DND-41 (cell line): ENCODE measurements around the gene PIK3AP1.

Experiments
- ATAC-seq: fragments of 200-7000 bp; cut with Tn5 transposase; 3 replicates; pipeline ENCODE4 v1.9.1; 2021; ENCODE audit warnings: low read depth; ENCODE audit not compliant: insufficient read depth
- DNase-seq: peaks from one replicate; pipeline ENCODE4 v3.0.0-alpha.2; 2020
- H2AFZ ChIP-seq: 2 replicates; pipeline ENCODE4 v1.6.0; 2012; ENCODE audit warnings: low read depth, low read length
- H3K27ac ChIP-seq: 2 replicates; pipeline ENCODE4 v1.5.1; 2012; ENCODE audit warnings: low read length, inconsistent platforms
- H3K27me3 ChIP-seq: fragments of 200-600 bp; sonication (generic); 2 replicates; pipeline ENCODE4 v1.6.0; 2012; ENCODE audit warnings: low read length, mild to moderate bottlenecking, inconsistent platforms; ENCODE audit not compliant: insufficient read depth, poor library complexity
- H3K36me3 ChIP-seq: 2 replicates; pipeline ENCODE4 v1.5.1; 2012; ENCODE audit warnings: low read length, inconsistent platforms; ENCODE audit not compliant: insufficient read depth
- H3K4me1 ChIP-seq: 2 replicates; pipeline ENCODE4 v1.5.1; 2012; ENCODE audit warnings: mild to moderate bottlenecking, low read length; ENCODE audit not compliant: insufficient read depth
- H3K4me2 ChIP-seq: 2 replicates; pipeline ENCODE4 v1.6.0; 2012; ENCODE audit warnings: mild to moderate bottlenecking, moderate library complexity, low read length, inconsistent platforms; ENCODE audit not compliant: insufficient read depth
- H3K4me3 ChIP-seq, 2 experiments: fragments of 200-600 bp in 1 of 2; shearing (Covaris generic) in 1 of 2; 2 replicates each; pipeline ENCODE4 v1.5.1; 2012 to 2016; ENCODE audit warnings: inconsistent platforms in 2 of 2, low read length in 2 of 2, mild to moderate bottlenecking in 2 of 2, low read depth in 1 of 2, moderate library complexity in 1 of 2
- H3K79me2 ChIP-seq: 2 replicates; pipeline ENCODE4 v1.6.0; 2012; ENCODE audit warnings: low read length, inconsistent platforms; ENCODE audit not compliant: insufficient read depth
- H3K9ac ChIP-seq: 2 replicates; pipeline ENCODE4 v1.6.0; 2012; ENCODE audit warnings: low read depth, mild to moderate bottlenecking, inconsistent platforms, low read length, moderate library complexity
- H3K9me3 ChIP-seq: 2 replicates; pipeline ENCODE4 v1.5.1; 2012; ENCODE audit warnings: low read length, moderate library complexity, mild to moderate bottlenecking, inconsistent platforms; ENCODE audit not compliant: insufficient read depth, severe bottlenecking
- H4K20me1 ChIP-seq: 2 replicates; pipeline ENCODE4 v1.6.0; 2012; ENCODE audit warnings: low read length; ENCODE audit not compliant: insufficient read depth
- EZH2 ChIP-seq: IDR thresholded peaks from 3 replicates; pipeline ENCODE4 v1.6.1; 2012; ENCODE audit warnings: borderline replicate concordance, low read depth, mild to moderate bottlenecking, moderate library complexity, low read length, inconsistent platforms; ENCODE audit not compliant: severe bottlenecking
- TF ChIP-seq, protein P1 (sequence below): IDR thresholded peaks from 2 replicates; pipeline ENCODE4 v1.5.1; 2012; ENCODE audit warnings: borderline replicate concordance, low read length, moderate library complexity, mild to moderate bottlenecking; ENCODE audit not compliant: poor library complexity, severe bottlenecking; ENCODE audit errors: extremely low read depth

The PIK3AP1 gene

DNA sequence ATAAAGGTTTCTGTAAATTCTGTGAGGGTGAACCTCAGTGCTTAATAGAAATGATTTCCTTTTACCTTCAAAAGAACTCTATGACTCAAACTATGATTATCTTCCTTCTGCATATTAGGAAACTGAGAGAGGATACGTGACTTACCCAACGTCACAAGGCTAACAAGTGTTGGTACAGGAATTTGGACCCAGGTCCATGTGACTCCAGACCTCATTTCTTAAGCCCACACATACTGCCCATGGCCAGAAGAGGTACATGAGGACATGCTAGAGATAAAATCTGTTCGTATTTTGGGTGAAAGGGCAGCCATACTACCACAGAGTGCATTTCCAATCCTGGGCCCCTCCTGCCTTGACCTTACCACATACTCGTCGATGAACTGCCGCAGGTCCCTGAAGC, 72.0 kb downstream of the PIK3AP1 start:
- ATAC-seq, result no peak
- H3K4me1 ChIP-seq, result peaks cover 9% of the 10 kb centered on the region; the same call in 1 of the 2 replicates
- H3K9ac ChIP-seq, result no peak overlapping the region
- H2AFZ ChIP-seq, result no peak overlapping the region
- no peak overlapping the region for H3K4me3 ChIP-seq
- H3K4me2 ChIP-seq, result no peak overlapping the region
- no peak overlapping the region for H3K27ac ChIP-seq
- no peaks in the 10 kb centered on the region for H3K36me3 ChIP-seq
- H3K9me3 ChIP-seq, result no peaks in the 10 kb centered on the region
- no peak for DNase-seq
- TF ChIP-seq, protein P1, sequence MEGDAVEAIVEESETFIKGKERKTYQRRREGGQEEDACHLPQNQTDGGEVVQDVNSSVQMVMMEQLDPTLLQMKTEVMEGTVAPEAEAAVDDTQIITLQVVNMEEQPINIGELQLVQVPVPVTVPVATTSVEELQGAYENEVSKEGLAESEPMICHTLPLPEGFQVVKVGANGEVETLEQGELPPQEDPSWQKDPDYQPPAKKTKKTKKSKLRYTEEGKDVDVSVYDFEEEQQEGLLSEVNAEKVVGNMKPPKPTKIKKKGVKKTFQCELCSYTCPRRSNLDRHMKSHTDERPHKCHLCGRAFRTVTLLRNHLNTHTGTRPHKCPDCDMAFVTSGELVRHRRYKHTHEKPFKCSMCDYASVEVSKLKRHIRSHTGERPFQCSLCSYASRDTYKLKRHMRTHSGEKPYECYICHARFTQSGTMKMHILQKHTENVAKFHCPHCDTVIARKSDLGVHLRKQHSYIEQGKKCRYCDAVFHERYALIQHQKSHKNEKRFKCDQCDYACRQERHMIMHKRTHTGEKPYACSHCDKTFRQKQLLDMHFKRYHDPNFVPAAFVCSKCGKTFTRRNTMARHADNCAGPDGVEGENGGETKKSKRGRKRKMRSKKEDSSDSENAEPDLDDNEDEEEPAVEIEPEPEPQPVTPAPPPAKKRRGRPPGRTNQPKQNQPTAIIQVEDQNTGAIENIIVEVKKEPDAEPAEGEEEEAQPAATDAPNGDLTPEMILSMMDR, result no peak
- TF ChIP-seq EZH2, result no peak
- H4K20me1 ChIP-seq, result no peaks in the 10 kb centered on the region; the same call in 1 of the 2 replicates
- H3K79me2 ChIP-seq, result no peaks in the 10 kb centered on the region
- peaks cover 7% of the 10 kb centered on the region for H3K27me3 ChIP-seq

- TF ChIP-seq, protein P1, result no peak
- TF ChIP-seq EZH2, result no peak
- Histone ChIP-seq H2AFZ (no peak overlapping the region), H3K27me3 (peaks cover 7% of the 10 kb centered on the region), H3K4me2 (no peak overlapping the region), H3K9ac (no peak overlapping the region), H3K9me3 (no peaks in the 10 kb centered on the region), H3K79me2 (no peaks in the 10 kb centered on the region), H3K4me1 (peaks cover 9% of the 10 kb centered on the region; the same call in 1 of the 2 replicates), H3K4me3 (no peak overlapping the region), H3K27ac (no peak overlapping the region), H4K20me1 (no peaks in the 10 kb centered on the region; the same call in 1 of the 2 replicates), H3K36me3 (no peaks in the 10 kb centered on the region)
- ATAC-seq (no peak), DNase-seq (no peak)
Measured at GRCh38 chr10:96647466-96647865, 72.8 kb downstream of the PIK3AP1 start.

- H2AFZ ChIP-seq, result no peak overlapping the region
- H3K9ac ChIP-seq, result no peak overlapping the region
- no peak overlapping the region for H3K27ac ChIP-seq
- ATAC-seq (no peak), DNase-seq (no peak)
- H3K36me3 ChIP-seq, result no peaks in the 10 kb centered on the region
- no peak overlapping the region for H3K4me2 ChIP-seq
- H3K9me3 ChIP-seq, result no peaks in the 10 kb centered on the region
- TF ChIP-seq, protein P1, result no peak
- no peak for TF ChIP-seq EZH2
- H4K20me1 ChIP-seq, result no peaks in the 10 kb centered on the region; the same call in 1 of the 2 replicates
- no peaks in the 10 kb centered on the region for H3K79me2 ChIP-seq
- H3K4me3 ChIP-seq, result no peak overlapping the region
- H3K4me1 ChIP-seq, result peaks cover 5% of the 10 kb centered on the region; the same call in 1 of the 2 replicates
- peaks cover 5% of the 10 kb centered on the region for H3K27me3 ChIP-seq
Measured at GRCh38 chr10:96646751-96647166, 73.6 kb downstream of the PIK3AP1 start.
